Panc1 (cell line): ENCODE results near the gene KRT2. TPM values are rescaled to one million over a fixed set of nuclear protein-coding genes. Genes with fewer than 3 reads are reported as not detected.

Experiments
- ATAC-seq: fragments of 200-7000 bp; cut with Tn5 transposase; 2 replicates; pipeline ENCODE4 v1.9.1; 2020; ENCODE audit warnings: mild to moderate bottlenecking, moderate library complexity
- BruUV-seq: library from RNA; stranded (reverse); fragments of 400-500 nt; replicated peaks from 2 replicates; lab custom pipeline; 2021; lab: Mats Ljungman, UMichigan
- CTCF ChIA-PET: fragments of 300-600 bp; sonication (Branson Sonifier 250); formaldehyde crosslinking; loops from one replicate; lab custom pipeline; 2022; ENCODE audit warnings: antibody characterized with exemption; lab: Charles Lee
- POLR2A ChIA-PET: fragments of 300-600 bp; sonication (Branson Sonifier 250); formaldehyde crosslinking; loops from one replicate; lab custom pipeline; 2022; ENCODE audit warnings: antibody characterized with exemption; lab: Charles Lee
- DNase-seq: peaks from one replicate; pipeline ENCODE4 v3.0.0-alpha.2; 2010; ENCODE audit warnings: low read depth, low spot score
- H3K27ac ChIP-seq: 2 replicates; pipeline ENCODE4 v1.5.1; 2011; ENCODE audit warnings: mild to moderate bottlenecking, low read length, inconsistent platforms
- H3K27me3 ChIP-seq: fragments of 200-500 bp; sonication (Bioruptor generic); 2 replicates; pipeline ENCODE4 v1.6.0; 2014; ENCODE audit warnings: low read length, inconsistent platforms; ENCODE audit not compliant: control insufficient read depth, insufficient read depth
- H3K36me3 ChIP-seq: fragments of 200-500 bp; sonication (Bioruptor generic); 2 replicates; pipeline ENCODE4 v1.5.1; 2014; ENCODE audit warnings: inconsistent platforms, mild to moderate bottlenecking, low read length, moderate library complexity; ENCODE audit not compliant: control insufficient read depth, insufficient read depth
- H3K4me1 ChIP-seq: 2 replicates; pipeline ENCODE4 v1.5.1; 2011; ENCODE audit warnings: inconsistent platforms, mild to moderate bottlenecking, low read length, moderate library complexity; ENCODE audit not compliant: control insufficient read depth, insufficient read depth
- H3K4me3 ChIP-seq, 2 experiments: 2 replicates each; pipeline ENCODE4 v1.5.1; 2011 to 2012; ENCODE audit warnings: low read depth in 2 of 2, low read length in 2 of 2, mild to moderate bottlenecking in 2 of 2, inconsistent platforms in 1 of 2, moderate library complexity in 1 of 2
- H3K9me3 ChIP-seq: fragments of 200-500 bp; sonication (Bioruptor generic); 2 replicates; pipeline ENCODE4 v1.5.1; 2014; ENCODE audit warnings: low read depth, mild to moderate bottlenecking, inconsistent platforms, low read length, moderate library complexity; ENCODE audit not compliant: control insufficient read depth, insufficient read depth
- CTCF ChIP-seq: fragments of 450-650 bp; IDR thresholded peaks from 2 replicates; pipeline ENCODE4 v1.5.1; 2017; ENCODE audit warnings: mild to moderate bottlenecking
- POLR2AphosphoS5 ChIP-seq: IDR thresholded peaks from 2 replicates; pipeline ENCODE4 v1.6.1; 2012; ENCODE audit warnings: mild to moderate bottlenecking, low read depth, low read length, moderate library complexity
- REST ChIP-seq, 2 experiments: IDR thresholded peaks; 2 replicates each; pipeline ENCODE4 v1.6.1; 2011 to 2012; ENCODE audit warnings: low read depth in 2 of 2, control low read depth in 1 of 2, low read length in 1 of 2, mild to moderate bottlenecking in 1 of 2, moderate library complexity in 1 of 2; ENCODE audit not compliant: insufficient read depth in 1 of 2
- SIN3A ChIP-seq: IDR thresholded peaks from 2 replicates; pipeline ENCODE4 v1.6.1; 2012; ENCODE audit warnings: low read depth, mild to moderate bottlenecking, low read length, moderate library complexity, borderline replicate concordance; ENCODE audit not compliant: insufficient read depth
- TCF7L2 ChIP-seq: IDR thresholded peaks from 2 replicates; pipeline ENCODE4 v1.6.1; 2011; ENCODE audit warnings: mild to moderate bottlenecking, low read depth, low read length, inconsistent platforms
- in situ Hi-C: cut with HindIII; loops from 2 replicates; pipeline ENCODE4 v1.10.0; 2016; ENCODE audit warnings: low sequenced_read_pairs, low pct_unique_long_range_greater_than_20kb
- intact Hi-C: fragments of 100-400 bp; cut with micrococcal nuclease; formaldehyde crosslinking; loops from one replicate; pipeline ENCODE4 v1.10.0; 2022; ENCODE audit not compliant: unreplicated experiment
- total RNA-seq: library from RNA; stranded (reverse); gene quantifications from one replicate; pipeline ENCODE4 v1.2.1, GENCODE V29; 2021; ENCODE audit not compliant: unreplicated experiment

Gene KRT2
- total RNA-seq, 1 experiment from 2014 or later = 0.33 TPM

GRCh38 chr12:52694151-52694550 is 42.1 kb upstream of the KRT2 start:
- ChIA-PET POLR2A (no interaction called here), CTCF (interaction anchor here (0.6 kb wide), 1 partner anchor 308 kb away, joined by 3 read pairs; no protein-coding TSS in a partner anchor)
- no peak overlapping the region for H3K27ac ChIP-seq
- TF ChIP-seq POLR2AphosphoS5 = no peak
- TF ChIP-seq CTCF = no peak
- TF ChIP-seq SIN3A = no peak
- no peak for TF ChIP-seq TCF7L2
- TF ChIP-seq REST (IDR thresholded peaks at IDR 0.05; ENCODE audit: insufficient read depth in 1 of 2, low read depth in 2 of 2, low read length in 1 of 2) = no peak
- intact Hi-C loops = no loop called here
- in situ Hi-C loops = no loop called here
- no peaks in the 10 kb centered on the region for H3K36me3 ChIP-seq
- DNase-seq (no peak), ATAC-seq (no peak)
- no peaks in the 10 kb centered on the region for H3K9me3 ChIP-seq
- no TSS peak for BruUV-seq
- H3K4me1 ChIP-seq = no peaks in the 10 kb centered on the region; the same call in 1 of the 2 replicates
- peaks cover 25% of the 10 kb centered on the region for H3K27me3 ChIP-seq
- no peak overlapping the region for H3K4me3 ChIP-seq

DNA sequence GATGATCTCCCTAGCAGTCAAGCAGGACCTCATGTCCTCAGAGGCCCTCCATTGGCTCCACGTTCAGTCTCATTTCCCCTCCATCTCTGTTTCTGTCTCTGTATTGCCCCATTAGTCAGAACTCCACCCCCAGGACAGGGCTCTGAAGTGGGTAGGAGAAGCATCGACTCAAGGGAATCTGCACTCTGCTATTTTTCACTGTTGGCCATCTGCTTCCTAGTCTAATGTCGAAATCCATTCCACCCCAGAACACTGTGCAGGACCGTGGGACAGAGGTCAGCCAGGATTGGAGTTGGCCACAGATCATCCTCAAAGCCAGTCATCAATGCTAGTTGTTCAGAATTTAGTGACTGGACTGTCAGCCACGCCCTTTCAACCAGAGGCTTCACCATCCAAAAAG is 41.2 kb upstream of the KRT2 start:
- Histone ChIP-seq H3K27ac (no peak overlapping the region), H3K4me3 (no peak overlapping the region), H3K4me1 (no peaks in the 10 kb centered on the region; the same call in 1 of the 2 replicates), H3K27me3 (peaks cover 23% of the 10 kb centered on the region), H3K9me3 (no peaks in the 10 kb centered on the region), H3K36me3 (no peaks in the 10 kb centered on the region)
- CTCF ChIA-PET = no interaction called here
- DNase-seq = no peak
- no peak for ATAC-seq
- POLR2A ChIA-PET = no interaction called here
- no TSS peak for BruUV-seq
- intact Hi-C loops = no loop called here
- TF ChIP-seq TCF7L2 (no peak), REST (IDR thresholded peaks at IDR 0.05; ENCODE audit: insufficient read depth in 1 of 2, low read depth in 2 of 2, low read length in 1 of 2) (no peak), CTCF (no peak), POLR2AphosphoS5 (no peak), SIN3A (no peak)
- in situ Hi-C loops = no loop called here
